HG02981 (cell line): ENCODE results near the gene CENPS.
"Not testable (repeated sequence)": the region's sequence is repeated elsewhere in the genome, so short reads cannot be mapped to it uniquely, and the experiment has no call there.

Experiments used
- ATAC-seq: cut with Tn5 transposase; IDR thresholded peaks from one replicate; pipeline ENCODE4 v1.9.1; 2021; ENCODE audit warnings: mild to moderate bottlenecking, moderate library complexity; ENCODE audit not compliant: unreplicated experiment

The CENPS gene

GRCh38 chr1:10418741-10419140, 11.5 kb upstream of the CENPS start:
- ATAC-seq, result not testable (repeated sequence)

DNA sequence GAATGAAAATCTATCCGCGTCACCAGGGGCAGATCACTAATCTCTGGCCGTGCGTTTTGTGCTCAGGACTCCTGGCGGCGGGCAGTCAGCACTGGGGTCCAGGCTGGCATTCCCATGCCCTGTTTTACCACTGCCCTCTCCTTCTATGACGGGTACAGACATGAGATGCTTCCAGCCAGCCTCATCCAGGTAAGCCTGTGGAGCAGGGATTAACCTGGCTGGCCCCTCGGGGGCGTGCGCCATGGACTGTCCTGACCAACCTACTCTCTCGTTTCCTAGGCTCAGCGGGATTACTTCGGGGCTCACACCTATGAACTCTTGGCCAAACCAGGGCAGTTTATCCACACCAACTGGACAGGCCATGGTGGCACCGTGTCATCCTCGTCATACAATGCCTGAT, 10.9 kb upstream of the CENPS start:
- ATAC-seq, result no peak

- ATAC-seq, result no peak
Measured at GRCh38 chr1:10421637-10422036, 8.6 kb upstream of the CENPS start.

GRCh38 chr1:10424034-10424433, 6.2 kb upstream of the CENPS start:
- no peak for ATAC-seq

DNA sequence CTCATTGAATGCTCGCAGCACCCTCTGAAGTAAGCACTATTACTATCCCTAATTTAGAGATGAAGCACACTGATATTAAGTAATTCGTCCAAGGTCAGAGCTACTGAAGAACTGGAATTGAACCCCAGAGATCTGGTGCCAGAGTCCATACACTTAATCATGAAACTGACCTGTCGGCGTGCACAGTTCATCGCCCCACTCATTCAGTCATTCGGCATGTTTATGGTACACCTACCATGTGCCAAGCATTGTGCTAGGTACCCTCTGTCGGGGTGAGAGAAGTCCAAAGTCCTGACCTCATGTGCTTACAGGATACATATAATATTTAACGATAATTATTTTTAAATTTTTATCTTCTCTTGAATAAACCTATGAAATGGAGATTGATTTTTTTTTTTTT, 5.6 kb upstream of the CENPS start:
- no peak for ATAC-seq

DNA sequence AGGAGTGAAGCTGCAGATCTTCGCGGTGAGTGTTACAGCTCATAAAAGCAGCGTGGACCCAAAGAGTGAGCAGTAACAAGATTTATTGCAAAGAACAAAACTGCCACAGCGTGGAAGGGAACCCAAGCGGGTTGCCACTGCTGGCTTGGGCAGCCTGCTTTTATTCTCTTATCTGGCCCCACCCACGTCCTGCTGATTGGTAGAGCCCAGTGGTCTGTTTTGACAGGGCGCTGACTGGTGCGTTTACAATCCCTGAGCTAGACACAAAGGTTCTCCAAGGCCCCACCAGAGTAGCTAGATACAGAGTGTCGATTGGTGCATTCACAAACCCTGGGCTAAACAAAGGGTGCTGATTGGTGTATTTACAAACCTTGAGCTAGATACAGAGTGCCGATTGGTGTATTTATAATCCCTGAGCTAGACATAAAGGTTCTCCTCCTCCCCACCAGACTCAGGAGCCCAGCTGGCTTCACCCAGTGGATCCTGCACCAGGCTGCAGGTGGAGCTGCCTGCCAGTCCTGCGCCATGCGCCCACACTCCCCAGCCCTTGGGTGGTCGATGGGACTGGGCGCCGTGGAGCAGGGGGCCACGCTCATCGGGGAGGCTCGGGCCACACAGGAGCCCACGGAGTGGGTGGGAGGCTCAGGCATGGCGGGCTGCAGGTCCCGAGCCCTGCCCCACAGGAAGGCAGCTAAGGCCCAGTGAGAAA, 4.3 kb upstream of the CENPS start:
- not testable (repeated sequence) for ATAC-seq

GRCh38 chr1:10426535-10426848, 3.7 kb upstream of the CENPS start:
- not testable (repeated sequence) for ATAC-seq

DNA sequence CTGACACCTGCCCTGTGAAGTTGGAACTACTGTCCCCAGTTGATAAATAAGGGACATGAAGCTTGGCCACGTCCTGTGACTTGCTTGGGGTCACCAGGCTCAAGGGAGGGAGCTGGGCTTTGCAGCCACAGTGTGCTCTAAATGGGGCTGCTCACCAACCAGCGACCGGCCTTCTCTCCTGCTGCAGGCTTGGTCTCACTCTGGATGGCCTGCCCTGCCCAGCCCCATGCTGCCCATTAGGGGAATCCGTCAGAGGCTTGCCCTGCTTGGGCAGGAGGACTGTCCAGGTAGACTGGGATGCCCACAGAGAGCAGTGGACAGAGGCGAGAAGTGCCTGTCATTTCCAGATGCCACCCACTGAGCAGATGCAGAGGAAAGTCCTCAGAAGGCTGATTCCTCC, 1.2 kb upstream of the CENPS start:
- no peak for ATAC-seq

- no peak for ATAC-seq
Measured at GRCh38 chr1:10429868-10430215, 391 bp upstream of the CENPS start.

GRCh38 chr1:10431070-10431730, 967 bp downstream of the CENPS start:
- no peak for ATAC-seq

GRCh38 chr1:10432910-10433700, 2.9 kb downstream of the CENPS start:
- no peak for ATAC-seq

GRCh38 chr1:10433790-10434189, 3.6 kb downstream of the CENPS start:
- ATAC-seq, result no peak

GRCh38 chr1:10434590-10434989, 4.4 kb downstream of the CENPS start:
- ATAC-seq, result no peak

- ATAC-seq, result no peak
Measured at GRCh38 chr1:10437052-10437451, 6.8 kb downstream of the CENPS start.

GRCh38 chr1:10438677-10439163, 8.5 kb downstream of the CENPS start:
- ATAC-seq, result no peak

DNA sequence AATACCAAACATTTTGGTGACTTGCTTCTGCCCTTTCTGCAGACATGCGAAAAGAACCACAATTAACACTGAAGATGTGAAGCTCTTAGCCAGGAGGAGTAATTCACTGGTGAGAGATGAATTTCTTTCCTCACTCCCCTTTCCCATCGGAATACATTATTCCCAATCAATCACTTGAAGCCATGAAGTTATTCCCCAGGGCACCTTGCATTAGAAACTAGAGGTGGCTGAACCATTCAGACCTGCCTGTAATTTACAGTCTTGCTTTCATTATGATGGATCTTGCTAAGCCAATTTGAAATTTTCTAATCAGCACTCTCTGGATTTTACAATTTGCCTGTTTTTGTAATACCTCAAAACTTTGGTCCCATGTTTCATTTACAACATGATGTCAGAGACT, 10.1 kb downstream of the CENPS start:
- ATAC-seq, result no peak

DNA sequence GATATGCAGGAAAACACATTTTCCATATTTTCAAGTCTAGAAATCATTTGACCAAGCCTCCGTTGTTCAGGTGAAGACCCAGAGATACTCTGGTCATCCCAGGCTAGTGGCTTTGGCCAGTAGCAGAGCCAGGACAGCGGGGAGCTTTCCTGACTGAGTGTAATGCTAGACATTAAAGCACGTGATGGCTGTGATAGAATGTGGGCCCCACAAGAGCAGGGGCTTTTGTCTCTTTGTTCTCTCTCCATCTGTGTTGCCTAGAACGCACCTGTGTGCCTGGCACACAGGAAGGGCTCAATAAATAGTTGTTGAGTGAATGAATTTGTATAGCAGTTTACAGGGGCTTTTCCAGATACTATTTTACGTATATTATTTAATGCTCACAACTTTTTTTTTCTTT, 10.6 kb downstream of the CENPS start:
- no peak for ATAC-seq

DNA sequence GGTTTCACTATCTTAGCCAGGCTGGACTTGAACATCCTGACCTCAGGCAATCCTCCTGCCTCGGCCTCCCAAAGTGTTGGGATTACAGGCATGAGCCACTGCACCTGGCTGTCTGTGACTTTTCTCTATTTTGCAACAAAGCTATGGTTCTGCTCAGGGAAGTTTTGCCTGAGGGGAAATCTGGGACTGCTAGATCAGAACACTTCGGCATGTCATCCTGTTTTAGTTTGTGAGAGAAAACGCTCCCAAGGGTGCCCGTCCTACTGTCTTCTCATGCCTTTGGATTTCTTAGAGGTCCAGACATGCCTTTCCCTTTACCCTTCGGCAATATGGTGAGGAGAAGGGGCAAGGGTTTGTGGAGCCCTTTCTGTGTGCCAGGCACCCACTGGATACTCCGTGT, 14.0 kb downstream of the CENPS start:
- ATAC-seq, result no peak

DNA sequence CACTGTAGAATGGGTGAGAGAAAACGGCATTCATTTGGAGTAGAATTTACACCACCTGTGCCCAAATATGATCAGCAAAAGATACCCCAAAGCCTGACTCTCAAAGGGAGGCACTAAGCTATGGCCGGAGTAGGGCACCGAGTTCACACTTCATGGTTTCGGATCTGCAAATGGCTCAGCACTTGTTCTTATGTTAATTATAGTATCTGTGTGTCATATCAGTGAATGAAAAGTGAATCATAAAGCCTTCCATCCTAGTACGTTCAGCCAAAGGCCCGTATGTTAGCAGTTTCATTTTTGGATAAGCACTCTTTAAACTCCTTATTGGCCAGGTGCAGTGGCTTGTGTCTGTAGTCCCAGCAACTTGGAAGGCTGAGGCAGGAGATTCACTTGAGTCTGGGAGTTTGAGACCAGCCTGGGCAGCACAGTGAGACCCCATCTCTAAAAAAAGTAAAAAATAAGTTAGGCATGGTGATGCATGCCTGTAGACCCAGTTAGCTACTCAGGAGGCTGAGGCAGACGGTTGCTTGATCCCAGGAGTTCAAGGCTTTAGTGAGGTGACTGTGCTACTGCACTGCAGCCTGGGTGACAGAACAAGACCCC, 14.7 kb downstream of the CENPS start:
- no peak for ATAC-seq

DNA sequence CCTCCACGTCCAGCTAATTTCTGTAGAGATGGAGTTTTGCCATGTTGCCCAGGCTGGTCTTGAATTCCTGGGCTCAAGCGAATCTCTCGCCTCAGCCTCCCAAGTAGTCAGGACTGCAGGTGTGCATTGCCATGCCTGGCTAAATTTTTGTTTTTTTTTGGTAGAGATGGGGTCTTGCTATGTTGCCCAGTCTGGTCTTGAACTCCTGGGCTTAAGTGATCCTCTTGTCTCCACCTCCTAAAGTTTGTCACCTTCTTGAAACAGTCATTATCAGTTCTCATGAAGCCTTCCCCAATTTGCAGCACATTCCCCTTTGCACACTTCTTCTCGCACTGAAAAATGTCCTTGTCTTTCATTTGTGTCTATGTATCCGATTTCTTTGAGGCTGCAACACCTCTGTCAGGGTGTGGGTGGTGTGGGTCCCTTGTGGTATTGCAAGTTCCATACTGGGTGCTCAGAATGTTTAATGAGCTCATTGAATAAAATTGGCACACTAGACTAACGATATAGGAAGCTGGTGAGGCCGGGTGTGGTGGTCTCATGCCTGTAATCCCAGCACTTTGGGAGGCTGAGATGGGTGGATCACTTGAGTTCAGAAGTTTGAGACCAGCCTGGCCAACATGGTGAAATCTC, 16.7 kb downstream of the CENPS start:
- no peak for ATAC-seq

DNA sequence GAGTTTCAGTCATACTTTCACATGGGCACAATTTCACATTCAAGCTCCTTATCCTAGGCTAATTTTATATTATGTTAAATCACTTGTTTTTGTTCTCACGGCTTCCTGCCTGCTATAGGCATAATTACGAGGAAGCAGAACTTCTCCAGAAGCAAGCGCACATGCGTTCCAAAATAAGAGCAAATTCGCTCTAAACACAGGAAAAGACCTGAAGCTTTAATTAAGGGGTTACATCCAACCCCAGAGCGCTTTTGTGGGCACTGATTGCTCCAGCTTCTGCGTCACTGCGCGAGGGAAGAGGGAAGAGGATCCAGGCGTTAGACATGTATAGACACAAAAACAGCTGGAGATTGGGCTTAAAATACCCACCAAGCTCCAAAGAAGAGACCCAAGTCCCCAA, 19.5 kb downstream of the CENPS start, which contains the start of gene CORT:
TSS of gene CORT (plus strand) at position 281 of the 400 bp plus-strand sequence. CDS start 193 bp downstream, outside the sequence.
- ATAC-seq, result no peak
